Spinal cord (tissue), 10 donors: Measurements from ENCODE around the gene GSS. TPM values are rescaled to one million over a fixed set of nuclear protein-coding genes. Genes with fewer than 3 reads are reported as not detected.

Source experiments
- DNase-seq, 6 donors: peaks; one replicate each; pipeline versions ENCODE4 v3.0.0 to v3.0.0-alpha.2; 2013 to 2015; ENCODE audit warnings: low spot score in 6 of 6, low read depth in 4 of 6
- H3K27ac ChIP-seq: one replicate; pipeline ENCODE4 v1.5.1; 2013; ENCODE audit warnings: low read depth, low read length, control low read depth
- H3K27me3 ChIP-seq: one replicate; pipeline ENCODE4 v1.6.1; 2013; ENCODE audit warnings: low read length; ENCODE audit not compliant: control insufficient read depth, insufficient read depth
- H3K36me3 ChIP-seq: one replicate; pipeline ENCODE4 v1.6.1; 2013; ENCODE audit warnings: low read length; ENCODE audit not compliant: control insufficient read depth, insufficient read depth
- H3K4me1 ChIP-seq: one replicate; pipeline ENCODE4 v1.6.1; 2013; ENCODE audit warnings: low read length; ENCODE audit not compliant: control insufficient read depth, insufficient read depth
- H3K4me3 ChIP-seq: one replicate; pipeline ENCODE4 v1.5.1; 2013; ENCODE audit warnings: low read depth, low read length, control low read depth
- H3K9me3 ChIP-seq: one replicate; pipeline ENCODE4 v1.6.1; 2013; ENCODE audit warnings: low read length; ENCODE audit not compliant: control insufficient read depth, insufficient read depth
- WGBS: methylation state at CpG from one replicate; pipeline ENCODE4 v1.1.5; 2013; ENCODE audit warnings: missing lambda C conversion rate; ENCODE audit not compliant: insufficient coverage; 5-methylcytosine and 5-hydroxymethylcytosine counted together
- polyA plus RNA-seq, 2 donors: library from polyadenylated mRNA; unstranded; fragments of 120-200 nt; gene quantifications; one replicate each; pipeline ENCODE4 v1.2.1, GENCODE V29; 2013; ENCODE audit not compliant: insufficient read length in 2 of 2
- total RNA-seq, 2 donors: library from RNA; depleted of rRNA in 1 of 2; stranded (reverse); fragments of 120-200 nt in 1 of 2; fragments of >200 nt in 1 of 2; gene quantifications; one replicate each; pipeline versions ENCODE4 v1.2.3 to v1.2.4, GENCODE V29; 2013 to 2014
- donor health status: healthy.

Gene GSS
- total and polyA plus RNA-seq, 4 donors = 34.5 to 51.0 (median 46.8) TPM

DNA sequence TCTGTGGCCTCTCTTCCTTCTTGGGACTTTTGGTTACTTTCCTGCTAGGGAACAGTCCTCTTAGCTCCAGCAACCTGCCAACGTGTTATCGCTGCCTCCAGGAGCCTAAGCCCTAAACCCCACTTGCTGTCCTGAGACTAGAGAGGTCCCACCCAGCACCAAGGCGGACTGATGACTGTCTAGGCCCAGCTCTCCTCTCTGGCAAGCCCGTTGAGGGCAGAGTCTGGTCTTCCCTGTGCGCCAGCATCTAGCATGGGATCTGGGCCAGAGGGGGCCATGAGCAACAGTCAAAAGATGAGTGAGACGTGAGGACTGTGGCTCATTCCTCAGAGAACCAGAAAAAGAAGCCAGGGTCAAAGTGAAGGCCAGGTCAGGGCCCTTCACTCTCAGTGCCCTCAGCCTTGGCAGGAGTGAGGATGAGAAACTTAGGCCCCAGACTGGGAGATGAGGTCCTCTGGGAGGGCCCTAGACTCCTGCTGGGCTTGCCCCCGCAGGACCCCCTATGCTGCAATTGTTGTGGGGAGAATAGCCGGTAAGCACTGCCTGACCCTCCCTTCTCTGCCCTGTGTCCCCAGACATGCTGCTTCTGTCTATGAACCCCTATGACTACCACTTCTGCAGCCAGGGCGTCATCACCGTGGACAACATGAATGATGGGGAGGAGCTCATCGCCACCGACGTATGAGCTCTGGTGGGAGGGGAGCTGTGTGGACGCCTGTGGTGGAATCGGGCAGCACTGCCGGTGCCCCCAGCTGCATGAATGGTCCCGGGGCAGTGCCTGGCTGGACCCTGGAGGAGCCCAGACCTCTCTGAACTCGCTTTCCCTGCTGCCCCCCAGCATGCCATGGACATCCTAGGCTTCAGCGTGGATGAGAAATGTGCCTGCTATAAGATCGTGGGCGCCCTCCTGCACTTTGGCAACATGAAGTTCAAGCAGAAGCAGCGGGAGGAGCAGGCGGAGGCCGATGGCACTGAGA, 31.0 kb upstream of the GSS start:
- peaks cover 23% of the 10 kb centered on the region for H3K36me3 ChIP-seq
- H3K27ac ChIP-seq = no peak overlapping the region
- 77% methylated on average over 22 of the region's 24 CpGs for WGBS
- peaks cover 5% of the 10 kb centered on the region for H3K27me3 ChIP-seq
- H3K4me3 ChIP-seq = no peak overlapping the region
- H3K9me3 ChIP-seq = no peaks in the 10 kb centered on the region
- peaks cover 29% of the 10 kb centered on the region for H3K4me1 ChIP-seq
- DNase-seq = no peak

DNA sequence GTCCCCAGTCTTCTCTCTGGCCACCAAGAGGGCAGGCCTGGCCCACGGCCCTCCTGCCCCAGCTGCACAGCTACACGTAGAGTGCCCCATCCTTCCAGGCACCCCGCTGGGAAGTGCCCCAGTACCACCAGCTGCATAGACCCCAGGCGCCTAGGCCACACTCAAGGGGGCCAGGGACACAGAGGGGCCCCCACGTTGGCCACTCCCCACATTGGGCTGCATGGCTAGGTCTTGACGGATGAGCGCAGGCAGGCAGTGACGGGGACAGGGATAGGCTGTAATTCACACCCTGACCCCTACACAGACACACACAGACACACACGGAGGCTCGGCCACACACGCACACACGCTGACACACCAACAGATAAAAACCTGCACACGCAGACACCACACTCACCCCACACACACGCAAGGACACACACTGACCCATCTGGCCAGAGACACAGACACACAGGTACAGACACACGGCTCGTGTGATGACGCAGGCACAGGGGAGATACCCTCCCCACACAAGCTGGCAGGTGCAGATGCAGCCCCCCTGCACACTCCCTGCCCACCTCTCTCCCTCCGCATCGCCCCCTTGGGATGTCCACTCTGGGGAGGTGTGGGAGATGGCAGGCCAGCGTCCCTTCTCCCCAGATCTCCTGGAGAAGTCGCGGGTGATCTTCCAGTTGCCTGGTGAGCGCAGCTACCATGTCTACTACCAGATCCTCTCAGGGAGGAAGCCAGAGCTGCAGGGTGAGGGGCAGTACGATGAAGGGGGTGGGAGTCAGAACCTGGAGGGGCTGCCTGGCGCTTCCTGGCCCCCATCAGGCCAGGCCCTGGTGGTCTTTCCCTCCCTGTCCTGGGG, 30.1 kb upstream of the GSS start:
- no peak for DNase-seq
- H3K36me3 ChIP-seq = peaks cover 19% of the 10 kb centered on the region
- 76% methylated on average over 18 of the region's 25 CpGs for WGBS
- H3K27me3 ChIP-seq = peaks cover 5% of the 10 kb centered on the region
- H3K27ac ChIP-seq = no peak overlapping the region
- H3K9me3 ChIP-seq = no peaks in the 10 kb centered on the region
- H3K4me3 ChIP-seq = no peak overlapping the region
- H3K4me1 ChIP-seq = peaks cover 29% of the 10 kb centered on the region

- Histone ChIP-seq H3K27ac (no peak overlapping the region), H3K36me3 (peaks cover 10% of the 10 kb centered on the region), H3K4me1 (peaks cover 29% of the 10 kb centered on the region), H3K9me3 (no peaks in the 10 kb centered on the region), H3K4me3 (no peak overlapping the region), H3K27me3 (peaks cover 5% of the 10 kb centered on the region)
- 69% methylated on average over 14 of the region's 18 CpGs for WGBS
- DNase-seq = no peak
Observed at GRCh38 chr20:34984756-34985261, 29.2 kb upstream of the GSS start.

- peaks cover 29% of the 10 kb centered on the region for H3K4me1 ChIP-seq
- DNase-seq = no peak
- H3K4me3 ChIP-seq = no peak overlapping the region
- 31% methylated on average over 10 of the region's 14 CpGs for WGBS
- peaks cover 5% of the 10 kb centered on the region for H3K27me3 ChIP-seq
- H3K27ac ChIP-seq = no peak overlapping the region
- H3K36me3 ChIP-seq = peaks cover 6% of the 10 kb centered on the region
- no peaks in the 10 kb centered on the region for H3K9me3 ChIP-seq
Observed at GRCh38 chr20:34983995-34984735, 28.6 kb upstream of the GSS start.

DNA sequence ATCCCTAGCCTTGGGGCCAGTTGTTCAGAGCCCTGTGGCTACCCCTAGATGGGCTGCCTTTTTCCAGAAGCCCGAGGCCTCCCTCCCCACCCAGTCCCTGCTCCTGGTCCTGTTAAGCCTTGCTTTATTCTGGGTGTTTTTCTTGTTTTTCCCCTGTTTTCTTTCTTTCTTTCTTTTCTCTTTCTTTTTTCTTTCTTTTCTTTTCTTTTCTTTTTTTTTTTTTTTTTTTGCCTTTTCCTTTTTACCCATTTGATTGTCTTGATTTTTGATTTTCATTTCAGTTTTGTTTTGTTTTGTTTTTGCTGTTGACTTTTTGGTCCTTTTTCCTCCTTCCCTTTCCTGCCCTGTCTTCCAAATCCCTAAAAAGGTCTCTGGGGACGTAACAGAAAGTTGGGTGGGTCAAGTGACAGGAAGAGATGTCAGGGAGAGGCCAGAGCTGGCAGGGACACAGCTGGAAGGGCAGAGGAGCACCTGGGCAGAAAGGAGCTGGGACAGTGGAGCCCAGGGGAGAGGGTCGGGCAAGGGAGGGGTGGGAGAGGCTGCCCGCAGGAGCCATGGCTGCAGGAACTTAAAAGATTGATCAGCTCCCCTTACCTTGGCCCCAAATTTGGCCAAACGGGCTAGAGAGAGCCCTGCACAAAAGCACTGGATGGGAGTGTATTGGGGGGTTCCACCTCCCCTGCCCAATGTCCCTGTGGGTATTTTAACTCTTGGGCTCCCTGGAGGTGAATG, 27.6 kb upstream of the GSS start:
- H3K4me1 ChIP-seq = peaks cover 29% of the 10 kb centered on the region
- no peak overlapping the region for H3K27ac ChIP-seq
- H3K9me3 ChIP-seq = no peaks in the 10 kb centered on the region
- H3K4me3 ChIP-seq = no peak overlapping the region
- WGBS = 10% methylated on average over 4 of the region's 5 CpGs
- H3K36me3 ChIP-seq = peaks cover 5% of the 10 kb centered on the region
- peaks cover 5% of the 10 kb centered on the region for H3K27me3 ChIP-seq
- DNase-seq = no peak

- no peak overlapping the region for H3K27ac ChIP-seq
- no peak overlapping the region for H3K4me3 ChIP-seq
- DNase-seq = no peak
- no peaks in the 10 kb centered on the region for H3K36me3 ChIP-seq
- peaks cover 5% of the 10 kb centered on the region for H3K27me3 ChIP-seq
- WGBS = 85% methylated on average over 13 of the region's 21 CpGs
- no peaks in the 10 kb centered on the region for H3K9me3 ChIP-seq
- H3K4me1 ChIP-seq = peaks cover 26% of the 10 kb centered on the region
Observed at GRCh38 chr20:34982270-34983088, 26.9 kb upstream of the GSS start.

- H3K4me3 ChIP-seq = no peak overlapping the region
- H3K27ac ChIP-seq = no peak overlapping the region
- WGBS = 84% methylated on average over 21 of the region's 22 CpGs
- H3K9me3 ChIP-seq = no peaks in the 10 kb centered on the region
- H3K4me1 ChIP-seq = peaks cover 19% of the 10 kb centered on the region
- H3K27me3 ChIP-seq = peaks cover 5% of the 10 kb centered on the region
- no peak for DNase-seq
- no peaks in the 10 kb centered on the region for H3K36me3 ChIP-seq
Observed at GRCh38 chr20:34980543-34981233, 25.1 kb upstream of the GSS start.
